Duodenal mucosa (tissue), 2 donors: Measurements from ENCODE around the gene SRPX2.
"Not testable (repeated sequence)": the region's sequence is repeated elsewhere in the genome, so short reads cannot be mapped to it uniquely, and the experiment has no call there.

Experiments used
- H3K27ac ChIP-seq: one replicate; pipeline ENCODE4 v1.7.0; 2013; ENCODE audit warnings: low read depth, low read length
- H3K27me3 ChIP-seq, 2 donors: one replicate each; pipeline ENCODE4 v1.7.0; 2013; ENCODE audit warnings: low read length in 2 of 2, control low read depth in 1 of 2; ENCODE audit not compliant: insufficient read depth in 2 of 2, control insufficient read depth in 1 of 2
- H3K36me3 ChIP-seq, 2 donors: one replicate each; pipeline ENCODE4 v1.7.0; 2013; ENCODE audit warnings: low read length in 2 of 2, control low read depth in 1 of 2; ENCODE audit not compliant: insufficient read depth in 2 of 2, control insufficient read depth in 1 of 2
- H3K4me1 ChIP-seq, 2 donors: one replicate each; pipeline ENCODE4 v1.7.0; 2013; ENCODE audit warnings: low read length in 2 of 2, control low read depth in 1 of 2; ENCODE audit not compliant: insufficient read depth in 2 of 2, control insufficient read depth in 1 of 2
- H3K4me3 ChIP-seq, 2 donors: one replicate each; pipeline ENCODE4 v1.7.0; 2013; ENCODE audit warnings: low read length in 2 of 2, low read depth in 1 of 2
- H3K9ac ChIP-seq, 2 donors: one replicate each; pipeline ENCODE4 v1.7.0; 2013; ENCODE audit warnings: low read length in 2 of 2, low read depth in 1 of 2
- H3K9me3 ChIP-seq, 2 donors: one replicate each; pipeline ENCODE4 v1.7.0; 2013; ENCODE audit warnings: low read length in 2 of 2, control low read depth in 1 of 2; ENCODE audit not compliant: control insufficient read depth in 1 of 2

SRPX2 gene

GRCh38 chrX:100721328-100721727 lies 77.3 kb downstream of the SRPX2 start:
- Histone ChIP-seq H3K4me1 (no peaks in the 10 kb centered on the region), H3K27me3 (no peaks in the 10 kb centered on the region), H3K9ac (no peak overlapping the region), H3K9me3 (no peaks in the 10 kb centered on the region), H3K36me3 (no peaks in the 10 kb centered on the region), H3K27ac (no peak overlapping the region), H3K4me3 (no peak overlapping the region)

- H3K27me3 ChIP-seq, H3K9ac ChIP-seq, H3K4me3 ChIP-seq, H3K36me3 ChIP-seq, H3K4me1 ChIP-seq, H3K9me3 ChIP-seq, H3K27ac ChIP-seq: not testable (repeated sequence)
These were observed 80.0 kb downstream of the SRPX2 start for GRCh38 chrX:100724006-100724405.
